HepG2 (cell line): ENCODE data around the gene DIS3L2. TPM values are rescaled to one million over a fixed set of nuclear protein-coding genes. Genes with fewer than 3 reads are reported as not detected.

Experiments used
- AHR ChIP-seq: IDR thresholded peaks from 2 replicates; pipeline ENCODE4 v1.6.1; 2018; ENCODE audit warnings: missing genetic modification reagents, missing compliant biosample characterization
- CTCF ChIP-seq: sonication (generic); formaldehyde crosslinking; IDR thresholded peaks from 2 replicates; pipeline ENCODE4 v1.5.0; 2020; ENCODE audit warnings: mild to moderate bottlenecking, missing genetic modification reagents, moderate library complexity
- GFI1 ChIP-seq: sonication (generic); formaldehyde crosslinking; IDR thresholded peaks from 2 replicates; pipeline ENCODE4 v1.5.0; 2020; ENCODE audit warnings: missing genetic modification reagents, mild to moderate bottlenecking, borderline replicate concordance
- KAT7 ChIP-seq: IDR thresholded peaks from 2 replicates; pipeline ENCODE4 v1.6.1; 2018; ENCODE audit warnings: borderline replicate concordance, missing compliant biosample characterization
- NFAT5 ChIP-seq: sonication (generic); formaldehyde crosslinking; IDR thresholded peaks from 2 replicates; pipeline ENCODE4 v1.4.0; 2020; ENCODE audit warnings: missing genetic modification reagents
- SIX4 ChIP-seq: sonication (generic); formaldehyde crosslinking; IDR thresholded peaks from 2 replicates; pipeline ENCODE4 v1.4.0; 2020; ENCODE audit warnings: missing genetic modification reagents
- ZNF652 ChIP-seq: IDR thresholded peaks from 2 replicates; pipeline ENCODE4 v1.6.1; 2016; ENCODE audit warnings: low read depth, borderline replicate concordance
- polyA plus RNA-seq, 8 experiments: library from polyadenylated mRNA; depleted of rRNA in 3 of 8; stranded (reverse) in 7 of 8; unstranded in 1 of 8; fragments of >200 nt; fragmentation: Illumina TruSeq in 4 of 8; extraction: Trizol in 4 of 8; gene quantifications; 2 replicates each; pipeline versions ENCODE4 v1.2.1 to v1.2.3, GENCODE V29; 2011 to 2016; ENCODE audit warnings: low read depth in 4 of 8, missing spikeins in 1 of 8, mixed read lengths in 1 of 8; ENCODE audit not compliant: insufficient read depth in 1 of 8
- total RNA-seq, 5 experiments: library from RNA; depleted of rRNA; stranded (reverse); fragments of >200 nt; fragmentation: Illumina TruSeq; extraction: Trizol; gene quantifications; 2 replicates each; pipeline ENCODE4 v1.2.3, GENCODE V29; 2016; ENCODE audit warnings: low read depth in 1 of 5

Gene DIS3L2
- total and polyA plus RNA-seq, 2 of the 13 experiments (the other 11 are each of a cell fraction or from before 2014, with no cell fraction given): 7.0 to 23.9 TPM

GRCh38 chr2:231929961-231930592 lies 31.4 kb upstream of the DIS3L2 start (continued):
- TF ChIP-seq GFI1 (CRISPR knock-in tag) (no peak), CTCF (peak; percentile 57), SIX4 (CRISPR knock-in tag) (no peak), AHR (CRISPR knock-in tag) (no peak), NFAT5 (CRISPR knock-in tag) (no peak), ZNF652 (CRISPR knock-in tag) (no peak), KAT7 (CRISPR knock-in tag) (no peak)
